BJ (cell line): ENCODE data around the gene PKN1. TPM values are rescaled to one million over a fixed set of nuclear protein-coding genes. Genes with fewer than 3 reads are reported as not detected.

Experiments used
- CTCF ChIA-PET: fragments of 350-600 bp; formaldehyde crosslinking; extraction: SDS; loops from one replicate; lab custom pipeline; 2021; ENCODE audit warnings: antibody characterized with exemption, inconsistent platforms; lab: Yijun Ruan, JAX
- POLR2A ChIA-PET: fragments of 300-600 bp; sonication (Branson Sonifier 250); formaldehyde crosslinking; extraction: SDS; loops from one replicate; lab custom pipeline; 2021; ENCODE audit warnings: antibody characterized with exemption; lab: Charles Lee
- DNase-seq: peaks from one replicate; pipeline ENCODE4 v3.0.0-alpha.2; 2011; ENCODE audit warnings: low read depth
- H3K27me3 ChIP-seq: 2 replicates; pipeline ENCODE4 v1.6.0; 2011; ENCODE audit warnings: low read length; ENCODE audit not compliant: control insufficient read depth, insufficient read depth
- H3K36me3 ChIP-seq: 2 replicates; pipeline ENCODE4 v1.5.1; 2011; ENCODE audit warnings: low read length; ENCODE audit not compliant: control insufficient read depth, insufficient read depth
- H3K4me3 ChIP-seq: 2 replicates; pipeline ENCODE4 v1.5.1; 2011; ENCODE audit warnings: low read depth, mild to moderate bottlenecking, control low read depth, low read length
- polyA plus RNA-seq: library from polyadenylated mRNA; depleted of rRNA; stranded (reverse); fragments of >200 nt; gene quantifications from 2 replicates; pipeline ENCODE4 v1.2.3, GENCODE V29; 2011
- TF ChIP-seq, protein P1 (sequence below): IDR thresholded peaks from 2 replicates; pipeline ENCODE4 v1.5.1; 2011; ENCODE audit warnings: low read depth, mild to moderate bottlenecking, control low read depth, inconsistent platforms, low read length, moderate library complexity; ENCODE audit not compliant: insufficient read depth

Gene PKN1
- polyA plus RNA-seq, 1 experiment, result 117 TPM

DNA sequence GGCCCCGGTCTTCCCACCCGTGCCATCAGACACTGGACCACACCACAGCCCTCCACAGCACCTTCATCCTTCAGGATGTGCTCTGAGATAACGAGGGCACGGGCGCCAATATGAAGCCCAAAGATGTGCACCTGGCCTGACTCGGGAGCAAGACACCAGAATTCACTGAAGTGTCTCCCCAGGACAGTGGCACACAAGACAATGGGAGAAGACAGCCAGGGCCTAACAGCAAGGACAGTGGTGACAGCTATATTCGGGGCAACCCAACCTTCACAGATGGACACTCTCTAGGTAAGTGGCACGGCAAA is 21.2 kb upstream of the PKN1 start:
- Histone ChIP-seq H3K27me3 (no peaks in the 10 kb centered on the region), H3K36me3 (peaks cover 45% of the 10 kb centered on the region), H3K4me3 (no peak overlapping the region)
- ChIA-PET CTCF (no interaction called here), POLR2A (no interaction called here)
- DNase-seq, result no peak
- TF ChIP-seq, protein P1, sequence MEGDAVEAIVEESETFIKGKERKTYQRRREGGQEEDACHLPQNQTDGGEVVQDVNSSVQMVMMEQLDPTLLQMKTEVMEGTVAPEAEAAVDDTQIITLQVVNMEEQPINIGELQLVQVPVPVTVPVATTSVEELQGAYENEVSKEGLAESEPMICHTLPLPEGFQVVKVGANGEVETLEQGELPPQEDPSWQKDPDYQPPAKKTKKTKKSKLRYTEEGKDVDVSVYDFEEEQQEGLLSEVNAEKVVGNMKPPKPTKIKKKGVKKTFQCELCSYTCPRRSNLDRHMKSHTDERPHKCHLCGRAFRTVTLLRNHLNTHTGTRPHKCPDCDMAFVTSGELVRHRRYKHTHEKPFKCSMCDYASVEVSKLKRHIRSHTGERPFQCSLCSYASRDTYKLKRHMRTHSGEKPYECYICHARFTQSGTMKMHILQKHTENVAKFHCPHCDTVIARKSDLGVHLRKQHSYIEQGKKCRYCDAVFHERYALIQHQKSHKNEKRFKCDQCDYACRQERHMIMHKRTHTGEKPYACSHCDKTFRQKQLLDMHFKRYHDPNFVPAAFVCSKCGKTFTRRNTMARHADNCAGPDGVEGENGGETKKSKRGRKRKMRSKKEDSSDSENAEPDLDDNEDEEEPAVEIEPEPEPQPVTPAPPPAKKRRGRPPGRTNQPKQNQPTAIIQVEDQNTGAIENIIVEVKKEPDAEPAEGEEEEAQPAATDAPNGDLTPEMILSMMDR, result no peak

DNA sequence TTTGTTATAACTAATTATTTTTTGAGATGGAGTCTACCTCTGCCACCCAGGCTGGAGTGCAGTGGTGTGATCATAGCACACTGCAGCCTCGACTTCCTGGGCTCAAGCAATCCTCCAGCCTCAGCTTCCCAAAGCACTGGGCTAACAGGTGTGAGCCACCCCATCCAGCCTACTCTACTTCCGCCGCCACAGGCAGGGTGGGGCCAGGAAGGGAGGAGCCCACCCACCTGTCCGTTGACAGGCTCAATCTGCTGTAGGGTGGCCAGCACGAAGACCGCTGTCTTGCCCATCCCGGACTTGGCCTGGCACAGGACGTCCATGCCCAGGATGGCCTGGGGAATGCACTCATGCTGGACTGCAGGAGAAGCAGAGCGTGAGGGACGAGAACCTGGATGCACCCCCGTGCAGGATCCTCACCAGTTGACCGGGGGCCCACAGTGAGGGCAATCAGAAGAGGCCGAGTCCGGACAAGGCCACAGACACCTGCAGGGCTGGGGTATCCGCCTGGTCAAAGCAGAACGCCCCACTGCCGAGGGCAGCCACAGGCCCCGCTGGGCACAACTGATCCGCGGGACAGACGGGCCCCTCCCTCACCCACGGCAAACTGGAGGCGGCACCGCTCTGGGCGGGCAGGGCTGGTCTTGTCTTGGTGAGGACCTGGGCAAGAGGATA is 20.6 kb upstream of the PKN1 start:
- Histone ChIP-seq H3K36me3 (peaks cover 43% of the 10 kb centered on the region), H3K4me3 (no peak overlapping the region), H3K27me3 (no peaks in the 10 kb centered on the region)
- no peak for DNase-seq
- TF ChIP-seq, protein P1, result no peak
- ChIA-PET POLR2A (no interaction called here), CTCF (interaction anchor here (0.9 kb wide), 1 partner anchor 18 kb away, joined by 4 read pairs; no protein-coding TSS in a partner anchor)

DNA sequence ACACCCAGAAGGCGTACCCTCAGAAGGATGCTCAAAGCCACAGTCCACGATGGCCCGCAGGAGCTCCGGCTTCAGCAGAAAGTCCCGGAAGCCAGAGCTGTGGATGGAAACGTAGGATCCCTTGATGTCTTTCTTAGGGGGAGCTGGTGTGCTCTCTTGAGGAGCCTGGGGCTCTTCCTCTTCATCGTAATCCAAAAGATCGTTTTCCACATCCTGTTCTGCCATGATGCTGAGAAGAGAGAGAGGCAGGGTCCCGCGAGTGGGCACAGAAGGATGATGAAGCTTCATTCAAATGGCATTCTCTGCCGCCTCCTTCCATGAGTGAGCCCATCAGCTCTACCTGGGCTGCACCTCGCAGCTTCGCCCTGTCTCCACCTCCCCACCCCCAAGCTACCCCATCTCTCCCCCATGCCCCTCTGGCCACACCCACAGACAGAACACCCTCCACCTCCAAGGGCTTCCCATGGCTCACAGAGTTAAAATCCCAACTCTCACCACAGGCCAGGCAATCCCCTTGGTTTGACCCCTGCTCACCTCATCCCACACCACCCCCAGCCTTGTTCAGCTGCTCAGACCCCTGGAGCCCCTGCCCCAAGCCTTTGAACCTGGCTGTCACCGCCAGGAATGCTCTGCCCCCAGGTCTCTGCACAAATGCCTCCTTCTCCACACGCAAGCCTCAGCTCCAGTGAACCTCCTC is 20.0 kb upstream of the PKN1 start:
- DNase-seq, result no peak
- POLR2A ChIA-PET, result no interaction called here
- CTCF ChIA-PET, result interaction anchor here (0.9 to 1.4 kb wide), 3 partner anchors 17 to 266 kb away, joined by 4 read pairs; no protein-coding TSS in a partner anchor
- Histone ChIP-seq H3K4me3 (no peak overlapping the region), H3K36me3 (peaks cover 37% of the 10 kb centered on the region), H3K27me3 (no peaks in the 10 kb centered on the region)
- TF ChIP-seq, protein P1, result no peak

DNA sequence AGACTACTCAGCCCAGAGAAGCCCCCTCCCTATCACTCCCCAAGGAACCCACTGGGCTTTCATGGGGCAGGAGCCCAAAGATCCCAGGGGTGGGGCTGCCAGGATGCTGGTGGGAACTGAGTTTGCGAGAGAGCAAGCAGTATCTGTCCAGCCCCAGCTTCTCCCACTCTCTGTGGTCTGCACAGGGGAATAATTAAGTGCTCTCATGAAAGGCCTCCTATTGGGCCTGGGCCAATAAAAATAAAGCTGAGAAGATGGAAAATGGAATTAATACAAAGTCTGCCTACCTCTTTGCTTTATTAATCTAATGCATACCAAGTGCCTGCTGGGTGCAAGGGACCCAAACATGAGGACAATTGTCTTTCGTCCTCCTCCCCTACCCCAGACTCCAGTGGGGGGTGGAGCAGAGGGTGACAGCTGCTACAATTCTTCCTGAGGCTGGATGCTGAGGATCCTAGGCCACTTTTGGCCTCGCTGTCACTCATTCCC is 19.4 kb upstream of the PKN1 start:
- CTCF ChIA-PET, result interaction anchor here (1.0 to 2.7 kb wide), 3 partner anchors 8 to 266 kb away, joined by 4 to 13 read pairs (median 4); no protein-coding TSS in a partner anchor
- peaks cover 32% of the 10 kb centered on the region for H3K36me3 ChIP-seq
- TF ChIP-seq, protein P1, result no peak
- H3K4me3 ChIP-seq, result no peak overlapping the region
- POLR2A ChIA-PET, result no interaction called here
- no peak for DNase-seq
- H3K27me3 ChIP-seq, result no peaks in the 10 kb centered on the region

DNA sequence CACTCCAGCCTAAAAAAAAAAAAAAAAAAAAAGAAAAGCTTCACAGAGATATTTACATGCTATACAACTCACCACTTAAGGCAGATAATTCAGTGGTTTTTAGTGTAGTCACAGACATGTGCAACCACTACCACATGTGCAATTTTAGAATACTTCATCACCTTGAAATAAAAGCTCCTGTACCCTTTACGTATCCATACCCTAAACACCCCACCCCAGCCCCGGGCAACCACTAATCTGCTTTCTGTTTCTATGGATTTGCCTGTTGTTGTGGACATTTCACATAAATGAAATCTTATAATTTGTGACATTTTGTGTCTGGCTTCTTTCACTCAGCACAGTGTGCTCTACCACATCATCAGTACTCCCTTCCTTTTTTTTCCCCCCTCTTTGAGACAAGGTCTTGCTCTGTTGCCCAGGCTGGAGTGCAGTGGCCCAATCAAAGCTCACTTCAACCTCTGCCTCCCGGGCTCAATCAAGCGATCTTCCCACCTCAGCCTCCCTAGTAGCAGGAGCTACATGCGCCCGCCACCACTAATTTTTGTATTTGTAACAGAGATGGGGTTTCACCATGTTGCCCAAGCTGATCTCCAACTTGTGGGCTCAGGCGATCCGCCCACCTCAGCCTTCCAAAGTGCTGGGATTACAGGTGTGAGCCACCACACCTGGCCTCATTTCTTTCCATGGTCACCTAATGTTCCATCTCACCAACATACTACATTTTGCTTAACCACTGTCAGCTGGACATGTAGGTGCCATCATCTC is 18.0 kb upstream of the PKN1 start:
- no peak overlapping the region for H3K4me3 ChIP-seq
- H3K27me3 ChIP-seq, result no peaks in the 10 kb centered on the region
- ChIA-PET CTCF (interaction anchor here (0.8 to 2.7 kb wide), 4 partner anchors 9 to 279 kb away, joined by 3 to 13 read pairs (median 4); partner anchors contain the start of gene ASF1B), POLR2A (no interaction called here)
- TF ChIP-seq, protein P1, result no peak
- H3K36me3 ChIP-seq, result peaks cover 20% of the 10 kb centered on the region
- DNase-seq, result no peak
